ENCODE measurements around the gene ALG14. TPM values are rescaled to one million over a fixed set of nuclear protein-coding genes. Genes with fewer than 3 reads are reported as not detected.
A peak's percentile ranks its signal among the peaks of the same experiment; 100 is the strongest.

The ALG14 gene
- total and polyA plus RNA-seq, 2 of the 4 experiments (the other 2 are of a cell fraction) = 1.7 to 2.0 TPM

DNA sequence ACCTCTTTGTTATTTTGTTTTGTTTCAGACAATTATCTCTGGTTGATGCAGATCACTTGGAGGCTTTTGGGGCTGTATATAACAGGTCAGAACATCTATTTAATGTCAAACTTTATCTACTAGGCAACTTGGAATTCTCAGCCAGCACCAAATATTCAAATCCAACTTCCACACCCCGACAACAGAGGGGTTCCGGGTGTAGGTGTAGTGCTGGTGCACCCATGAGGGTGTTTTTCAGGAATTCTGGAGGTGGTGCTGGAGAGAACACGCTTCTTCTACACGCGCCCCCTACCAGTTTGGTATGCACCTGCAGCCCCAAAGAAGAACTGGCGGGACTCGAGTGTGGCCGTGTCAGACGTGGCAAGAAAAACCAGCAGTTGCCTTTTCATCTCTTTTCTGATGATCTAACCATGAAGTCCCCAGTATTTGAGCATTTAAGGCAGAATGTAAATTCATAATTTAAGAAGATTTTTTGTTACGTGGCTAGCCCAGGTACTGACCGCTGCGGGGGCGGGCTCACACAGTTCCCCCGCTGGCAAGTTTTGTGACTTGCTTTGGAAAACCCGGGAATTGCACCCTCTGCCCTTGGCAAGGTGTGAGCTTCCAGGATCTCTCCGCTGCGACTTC, 43.9 kb upstream of the ALG14 start:
- ATAC-seq (ENCODE audit: low read depth) = peak; percentile 42
- H2BK15ac ChIP-seq (ENCODE audit: low read depth, low read length) = no peak overlapping the region
- H3K4me3 ChIP-seq (ENCODE audit: insufficient read depth, low read depth, low read length) = peak overlapping the region; percentile 66
- H3K79me1 ChIP-seq (ENCODE audit: low read depth in 1 of 2, low read length in 2 of 2) = no peaks in the 10 kb centered on the region
- dilution Hi-C loops (cut with HindIII; ENCODE audit: low sequenced_read_pairs, unreplicated experiment) (no loop called here), intact Hi-C loops (cut with micrococcal nuclease) (loop anchor here (1.0 to 2.0 kb wide), 2 partner anchors 43 to 116 kb away; no protein-coding TSS in a partner anchor), in situ Hi-C loops (cut with MboI; ENCODE audit: low sequenced_read_pairs) (no loop called here)
- CTCF ChIA-PET = interaction anchor here (0.5 to 1.6 kb wide), 6 partner anchors 10 to 117 kb away, joined by 3 to 7 read pairs (median 3); partner anchors contain the start of gene RWDD3
- H2AK5ac ChIP-seq (ENCODE audit: low read depth, low read length) = no peak overlapping the region
- H3K14ac ChIP-seq (replicated peaks; ENCODE audit: low read depth, low read length) = no peak overlapping the region
- BruUV-seq (replicated peaks) = no TSS peak
- no peak overlapping the region for H3K56ac ChIP-seq (ENCODE audit: extremely low read depth, insufficient read depth, low read length)
- no peaks in the 10 kb centered on the region for H3K4me1 ChIP-seq (ENCODE audit: control insufficient read depth, insufficient read depth, low read length)
- no peak overlapping the region for H3K4ac ChIP-seq (ENCODE audit: low read depth, low read length)
- H4K20me1 ChIP-seq (ENCODE audit: insufficient read depth, low read length) = no peaks in the 10 kb centered on the region
- peaks cover 4% of the 10 kb centered on the region; the same call in 1 of the 2 replicates for H3K9me1 ChIP-seq (ENCODE audit: insufficient read depth, low read length)
- H3K27ac ChIP-seq (ENCODE audit: insufficient read depth, low read length) = no peak overlapping the region
- peak overlapping the region; percentile 21 for H2AFZ ChIP-seq (replicated peaks; ENCODE audit: low read length, poor library complexity)
- H3K4me2 ChIP-seq (ENCODE audit: low read depth, low read length) = peak overlapping the region; percentile 63
- no peak overlapping the region for H2BK20ac ChIP-seq (ENCODE audit: low read depth, low read length)
- H3K23ac ChIP-seq (ENCODE audit: low read depth, low read length) = no peak overlapping the region
- no peak overlapping the region for H4K91ac ChIP-seq (ENCODE audit: insufficient read depth, low read depth, low read length)
- no peak overlapping the region for H4K8ac ChIP-seq (ENCODE audit: low read depth in 2 of 2, low read length in 2 of 2)
- H2AK9ac ChIP-seq (replicated peaks; ENCODE audit: low read depth, low read length, poor library complexity) = no peak overlapping the region
- H3K18ac ChIP-seq (ENCODE audit: low read depth, low read length) = no peak overlapping the region
- 0% methylated on average over 5 of the region's 17 CpGs; no CpG with 5 or more reads in 1 of the 2 experiments for WGBS, 2 experiments (ENCODE audit: extremely low coverage in 2 of 2, insufficient read length in 1 of 2)
- peaks cover 30% of the 10 kb centered on the region for H3K27me3 ChIP-seq (ENCODE audit: control insufficient read depth, insufficient read depth, low read length)
- POLR2A ChIA-PET (ENCODE audit: unreplicated experiment) = no interaction called here
- H3K9me3 ChIP-seq (ENCODE audit: control insufficient read depth, insufficient read depth, low read length) = no peaks in the 10 kb centered on the region
- H3K9ac ChIP-seq (ENCODE audit: low read depth, low read length) = peak overlapping the region; percentile 10; the same call in 1 of the 2 replicates
- no peak overlapping the region for H2BK120ac ChIP-seq (ENCODE audit: low read depth, low read length)
- DNase-seq = peak; percentile 22
- H2BK5ac ChIP-seq (ENCODE audit: low read depth, low read length, poor library complexity, severe bottlenecking) = no peak overlapping the region
- H4K5ac ChIP-seq (ENCODE audit: low read depth, low read length) = no peak overlapping the region
- no peaks in the 10 kb centered on the region for H3K36me3 ChIP-seq (ENCODE audit: control insufficient read depth, insufficient read depth, low read length)
- TF ChIP-seq RAD21 (IDR thresholded peaks at IDR 0.05; ENCODE audit: low read length) (peak; percentile 27; the same call in 1 of the 2 replicates), POLR2A (IDR thresholded peaks at IDR 0.05; ENCODE audit: low read depth, low read length) (no peak)
- TF ChIP-seq, protein P1, sequence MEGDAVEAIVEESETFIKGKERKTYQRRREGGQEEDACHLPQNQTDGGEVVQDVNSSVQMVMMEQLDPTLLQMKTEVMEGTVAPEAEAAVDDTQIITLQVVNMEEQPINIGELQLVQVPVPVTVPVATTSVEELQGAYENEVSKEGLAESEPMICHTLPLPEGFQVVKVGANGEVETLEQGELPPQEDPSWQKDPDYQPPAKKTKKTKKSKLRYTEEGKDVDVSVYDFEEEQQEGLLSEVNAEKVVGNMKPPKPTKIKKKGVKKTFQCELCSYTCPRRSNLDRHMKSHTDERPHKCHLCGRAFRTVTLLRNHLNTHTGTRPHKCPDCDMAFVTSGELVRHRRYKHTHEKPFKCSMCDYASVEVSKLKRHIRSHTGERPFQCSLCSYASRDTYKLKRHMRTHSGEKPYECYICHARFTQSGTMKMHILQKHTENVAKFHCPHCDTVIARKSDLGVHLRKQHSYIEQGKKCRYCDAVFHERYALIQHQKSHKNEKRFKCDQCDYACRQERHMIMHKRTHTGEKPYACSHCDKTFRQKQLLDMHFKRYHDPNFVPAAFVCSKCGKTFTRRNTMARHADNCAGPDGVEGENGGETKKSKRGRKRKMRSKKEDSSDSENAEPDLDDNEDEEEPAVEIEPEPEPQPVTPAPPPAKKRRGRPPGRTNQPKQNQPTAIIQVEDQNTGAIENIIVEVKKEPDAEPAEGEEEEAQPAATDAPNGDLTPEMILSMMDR (conservative IDR thresholded peaks at IDR 0.05; ENCODE audit: low read depth, low read length) = peak; percentile 35
